Measurements from ENCODE around the gene SLAMF1.
"Not testable (repeated sequence)": the region's sequence is repeated elsewhere in the genome, so short reads cannot be mapped to it uniquely, and the experiment has no call there.

SLAMF1 gene

DNA sequence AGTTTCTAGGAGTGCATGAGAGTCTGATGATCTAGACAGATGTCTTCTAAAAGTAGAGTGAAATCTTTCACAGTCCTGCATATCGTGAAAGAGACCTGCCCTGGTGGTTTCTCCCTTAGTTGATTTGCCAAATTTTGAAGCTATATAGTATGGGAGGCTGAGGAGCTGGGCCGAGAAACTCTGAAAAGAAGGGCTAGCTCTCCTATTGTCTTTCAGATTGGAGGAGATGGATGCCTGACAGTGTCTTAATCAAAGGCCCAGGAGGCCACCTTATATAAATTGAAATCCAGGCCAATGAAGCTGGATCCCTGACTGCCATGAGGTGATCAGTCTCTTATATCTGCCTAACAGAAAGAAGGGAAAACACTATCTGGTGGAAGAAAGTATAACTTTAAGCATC lies 49.1 kb downstream of the SLAMF1 start:
- DNase-seq (ENCODE audit: low spot score): no peak

DNA sequence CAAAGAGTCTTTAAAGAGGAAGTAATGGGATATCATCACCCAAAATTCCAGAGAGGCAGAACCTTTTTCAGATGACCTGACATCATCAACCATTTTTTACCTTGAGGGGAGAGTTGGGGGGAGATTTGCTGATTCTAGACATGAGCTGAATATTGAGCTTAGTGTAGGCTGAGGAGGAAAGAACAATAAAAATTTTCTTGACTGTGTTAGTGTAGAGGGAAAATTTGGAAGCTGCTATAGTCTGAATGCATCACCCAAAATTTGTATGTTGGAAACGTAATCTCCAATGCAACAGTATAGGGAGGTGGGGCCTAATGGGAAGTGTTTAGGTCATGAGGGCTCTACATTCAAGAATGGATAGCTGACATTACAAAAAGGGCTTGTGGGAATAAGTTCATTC lies 49.8 kb downstream of the SLAMF1 start:
- DNase-seq (ENCODE audit: low spot score): no peak

DNA sequence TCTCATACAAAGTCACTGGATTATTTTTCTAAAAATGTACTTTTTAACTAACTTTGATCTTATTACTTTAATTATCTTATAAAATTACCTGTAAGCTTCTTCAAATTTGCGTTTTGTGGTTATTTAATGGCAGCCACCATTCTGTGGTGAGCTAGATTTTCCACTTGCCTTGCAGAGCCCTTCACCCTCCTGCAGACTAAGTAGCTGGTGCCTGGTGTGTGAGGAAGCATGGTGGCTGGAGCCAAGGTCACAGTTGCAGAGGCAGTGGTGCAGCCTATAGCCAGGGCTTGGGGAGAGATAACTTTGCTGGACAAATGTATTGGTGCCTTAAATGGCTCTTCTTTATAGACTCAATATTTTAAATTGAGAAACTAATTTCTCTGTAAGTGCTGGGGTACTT lies 56.4 kb downstream of the SLAMF1 start:
- DNase-seq (ENCODE audit: low spot score): no peak

DNA sequence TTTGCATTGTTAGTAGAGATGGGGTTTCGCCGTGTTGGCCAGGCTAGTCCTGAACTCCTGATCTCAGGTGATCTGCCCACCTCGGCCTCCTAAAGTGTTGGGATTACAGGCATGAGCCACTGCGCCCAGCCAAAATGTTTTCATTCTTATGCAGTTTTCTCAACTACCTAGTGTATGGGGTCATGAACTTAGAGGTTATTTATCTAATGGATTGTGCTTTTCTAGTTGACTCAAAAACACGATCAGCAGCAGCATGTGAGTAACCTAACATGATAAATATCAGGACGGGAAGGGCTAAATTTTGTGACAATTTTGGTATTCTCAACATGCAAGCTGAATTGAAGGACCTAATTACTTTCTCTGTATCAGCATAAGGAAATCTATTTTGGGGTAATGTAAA lies 58.4 kb downstream of the SLAMF1 start:
- no peak for DNase-seq (ENCODE audit: low spot score)

DNA sequence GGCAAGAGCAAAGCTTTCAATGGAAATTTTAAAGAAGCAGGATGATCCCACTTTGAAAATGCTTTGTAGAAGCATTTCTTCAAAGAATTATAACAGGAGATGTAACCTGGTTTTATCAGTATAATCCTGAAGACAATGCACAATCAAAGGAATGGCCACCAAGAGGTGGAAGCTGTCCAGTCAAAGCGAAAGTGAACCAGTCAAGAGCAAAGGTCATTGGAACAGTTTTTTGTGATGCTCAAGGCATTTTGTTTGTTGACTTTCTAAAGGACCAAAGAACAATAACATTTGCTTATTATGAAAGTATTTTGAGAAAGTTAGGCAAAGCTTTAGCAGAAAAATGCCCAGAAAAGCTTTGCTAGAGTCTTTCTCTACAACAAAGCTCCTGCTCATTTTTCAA lies 62.1 kb downstream of the SLAMF1 start:
- no peak for DNase-seq (ENCODE audit: low spot score)

DNA sequence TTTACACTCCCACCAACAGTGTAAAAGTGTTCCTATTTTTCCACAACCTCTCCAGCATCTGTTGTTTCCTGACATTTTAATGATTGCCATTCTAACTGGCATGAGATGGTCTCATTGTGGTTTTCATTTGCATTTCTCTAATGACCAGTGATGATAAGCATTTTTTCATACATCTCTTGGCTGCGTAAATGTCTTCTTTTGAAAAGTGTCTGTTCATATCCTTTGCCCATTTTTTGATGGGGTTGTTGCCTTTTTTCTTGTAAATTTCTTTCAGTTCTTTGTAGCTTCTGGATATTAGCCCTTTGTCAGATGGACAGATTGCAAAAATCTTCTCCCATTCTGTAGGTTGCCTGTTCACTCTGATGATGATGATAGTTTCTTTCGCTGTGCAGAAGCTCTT lies 63.9 kb downstream of the SLAMF1 start:
- DNase-seq (ENCODE audit: low spot score): not testable (repeated sequence)

DNA sequence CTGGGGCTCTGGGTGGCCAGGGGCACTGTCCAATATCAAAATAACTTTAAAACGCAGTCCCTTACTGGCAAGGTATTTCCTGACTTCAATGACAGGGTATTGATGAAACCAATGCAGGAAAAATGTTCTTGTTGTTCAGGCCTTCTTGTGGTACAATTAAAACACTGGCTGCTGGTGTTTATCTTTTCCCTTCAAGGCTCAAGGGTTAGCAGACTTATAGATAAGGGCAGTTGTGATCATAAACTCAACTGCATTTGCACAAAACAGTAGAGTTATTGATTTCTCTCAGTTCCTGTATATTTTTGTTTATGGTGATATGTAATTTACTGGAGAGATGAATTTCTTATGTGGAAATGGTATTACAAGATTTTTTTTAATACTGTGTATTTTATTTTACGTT lies 64.9 kb downstream of the SLAMF1 start:
- no peak for DNase-seq (ENCODE audit: low spot score)

DNA sequence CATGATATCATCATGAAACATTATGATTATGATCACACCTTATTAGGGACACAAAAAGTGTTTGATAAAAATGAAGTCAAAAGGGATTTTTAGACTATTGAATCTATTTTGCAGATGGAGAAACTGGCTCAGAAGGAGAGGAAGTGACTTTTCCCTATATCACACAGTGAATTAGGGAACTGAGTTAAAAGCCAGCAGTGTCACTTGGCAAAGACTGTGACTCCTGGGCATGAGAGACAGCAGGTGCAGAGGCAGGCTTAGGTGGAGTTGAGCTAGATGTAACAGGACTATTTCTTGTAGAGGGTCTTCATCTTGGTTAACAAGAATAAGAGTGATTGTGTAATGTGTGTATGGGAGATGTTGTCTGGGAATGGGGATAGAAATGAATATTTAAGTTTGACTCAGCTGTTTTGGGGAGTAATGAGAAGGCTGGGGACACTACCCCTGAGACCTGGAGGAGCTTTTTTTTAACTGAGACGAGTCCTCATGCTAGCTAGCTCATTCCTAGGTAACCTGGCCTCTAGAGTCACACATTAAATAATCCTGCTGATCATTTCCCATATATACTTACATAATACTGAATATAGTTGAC lies 66.5 kb downstream of the SLAMF1 start:
- no peak for DNase-seq (ENCODE audit: low spot score)

DNA sequence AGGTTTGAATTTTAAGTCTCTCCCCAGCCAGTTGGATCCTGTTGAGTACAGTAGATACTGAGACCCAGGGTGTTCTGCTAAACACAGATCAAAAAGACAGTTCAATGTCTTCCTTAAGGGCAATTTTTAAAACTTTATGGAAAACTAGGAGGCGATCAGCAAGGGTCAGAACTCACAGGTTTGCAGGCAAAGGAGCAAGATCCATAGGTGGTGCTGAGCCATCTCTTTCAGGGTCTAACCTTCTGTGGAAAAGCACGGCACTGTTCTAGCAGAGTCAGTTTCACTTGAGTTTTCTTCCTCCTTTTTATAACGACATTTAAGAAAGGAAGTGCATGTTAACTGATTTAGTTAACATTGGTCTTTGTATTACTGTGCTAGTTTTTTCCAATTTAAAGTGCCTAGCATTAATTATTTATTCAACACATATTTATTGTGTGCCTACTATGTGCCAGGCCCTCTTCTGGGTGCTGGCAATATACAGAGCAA lies 67.6 kb downstream of the SLAMF1 start, which contains the start of gene CD84:
TSS of gene CD84 (minus strand) at position 281 of the 486 bp plus-strand sequence. CDS start at position 222, 59 bp downstream.
- no peak for DNase-seq (ENCODE audit: low spot score)

DNA sequence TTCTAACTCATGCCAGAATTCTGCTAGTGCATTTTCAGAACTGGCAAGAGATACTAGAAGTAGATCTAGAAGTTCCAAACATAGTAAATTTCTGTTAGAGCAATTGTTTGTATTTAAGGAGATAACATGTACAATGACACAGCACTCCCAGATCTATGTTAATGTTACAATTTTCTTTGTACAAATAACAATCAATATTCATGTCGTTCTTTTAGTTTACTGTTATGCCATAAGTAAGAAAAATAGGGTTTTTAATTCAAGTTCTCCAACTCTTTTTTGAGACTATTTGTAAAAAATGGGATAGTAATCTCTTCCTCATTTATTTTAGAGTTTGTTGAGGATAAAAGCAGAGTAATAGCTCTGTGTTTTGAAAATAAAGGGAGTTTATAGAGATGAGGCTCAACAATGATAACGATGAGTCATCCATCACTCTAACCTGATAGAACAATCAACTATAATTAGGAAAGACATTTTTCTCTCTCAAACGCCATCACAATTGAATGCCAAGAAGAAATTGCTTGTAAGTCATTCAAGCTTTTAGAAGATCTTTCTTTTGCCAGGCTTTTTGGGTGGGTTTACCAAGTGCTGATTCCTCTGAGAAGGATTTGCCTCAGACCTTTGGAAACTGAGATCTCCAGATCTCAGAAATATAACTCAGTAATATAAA lies 68.2 kb downstream of the SLAMF1 start:
- DNase-seq (ENCODE audit: low spot score): no peak

DNA sequence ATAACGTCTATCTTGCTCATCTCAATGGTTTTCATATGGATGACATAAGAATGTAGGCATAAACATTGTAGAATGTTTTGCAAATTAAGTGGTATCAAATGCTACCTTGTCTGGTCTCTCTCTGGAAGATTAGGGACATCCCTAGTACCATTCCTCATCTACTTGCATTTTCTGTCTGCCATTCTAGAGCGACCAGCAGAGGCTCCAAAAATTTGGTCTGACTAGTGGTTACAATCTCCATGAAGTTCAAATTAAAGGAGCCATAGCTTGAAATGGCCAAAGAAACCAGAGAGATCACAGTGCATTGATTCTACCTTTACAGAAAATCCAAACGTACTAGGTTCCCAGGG lies 68.7 kb downstream of the SLAMF1 start:
- no peak for DNase-seq (ENCODE audit: low spot score)

DNA sequence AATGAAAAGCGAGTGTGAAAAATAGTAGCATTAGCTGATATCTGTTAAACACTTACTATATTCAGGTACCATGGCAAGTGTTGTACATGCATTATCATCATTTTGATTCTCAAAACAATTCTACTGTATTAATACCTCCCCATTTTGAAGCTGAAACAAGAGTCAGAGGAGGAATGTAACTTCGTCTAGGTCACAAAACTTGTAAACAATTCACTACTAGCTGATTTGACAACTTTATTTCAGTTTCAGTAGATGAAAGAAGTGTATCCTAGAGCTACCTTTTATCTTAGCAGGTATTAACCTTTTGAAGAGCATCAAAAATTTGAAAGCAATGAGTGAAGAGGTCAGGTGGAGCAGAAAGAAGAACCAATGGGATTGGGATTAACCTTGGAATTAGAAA lies 69.2 kb downstream of the SLAMF1 start:
- DNase-seq (ENCODE audit: low spot score): no peak

DNA sequence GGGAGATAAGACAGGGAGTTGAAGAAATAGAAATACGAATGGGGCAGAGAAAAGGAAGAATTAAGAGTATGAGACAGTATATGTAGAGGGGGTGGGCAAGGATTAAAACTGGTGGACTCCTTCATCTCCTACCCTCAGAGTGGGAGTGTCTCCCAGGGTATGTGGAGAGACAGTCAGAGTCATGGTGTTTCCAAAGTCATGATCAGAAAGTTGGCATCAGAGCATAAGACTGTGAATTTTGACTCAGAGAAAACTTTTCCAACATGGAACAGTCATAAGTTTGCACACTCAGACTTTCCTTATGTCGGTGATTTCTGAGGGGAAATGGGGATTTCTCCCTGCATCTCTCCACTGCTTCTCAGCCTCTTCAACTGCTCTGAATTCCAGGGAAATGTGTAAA lies 70.0 kb downstream of the SLAMF1 start:
- no peak for DNase-seq (ENCODE audit: low spot score)

DNA sequence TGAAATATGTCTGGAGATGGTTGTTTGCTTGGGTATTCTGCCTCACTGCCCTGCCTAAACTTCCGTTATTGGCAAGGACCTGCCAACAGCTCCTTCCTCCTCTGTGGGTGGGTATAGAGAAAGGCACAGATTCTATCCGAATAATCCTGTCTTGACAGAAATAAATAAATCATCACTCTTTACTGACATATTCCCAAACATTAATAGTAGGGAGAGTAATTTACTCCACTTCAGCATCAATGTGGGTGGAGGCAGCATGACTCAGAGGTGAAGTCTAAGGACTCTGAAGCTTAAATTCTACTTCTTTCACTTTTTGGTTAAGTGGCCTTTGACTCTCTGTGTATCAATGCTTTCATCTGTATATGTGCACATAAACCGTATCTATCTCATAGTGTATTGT lies 70.5 kb downstream of the SLAMF1 start:
- DNase-seq (ENCODE audit: low spot score): no peak

DNA sequence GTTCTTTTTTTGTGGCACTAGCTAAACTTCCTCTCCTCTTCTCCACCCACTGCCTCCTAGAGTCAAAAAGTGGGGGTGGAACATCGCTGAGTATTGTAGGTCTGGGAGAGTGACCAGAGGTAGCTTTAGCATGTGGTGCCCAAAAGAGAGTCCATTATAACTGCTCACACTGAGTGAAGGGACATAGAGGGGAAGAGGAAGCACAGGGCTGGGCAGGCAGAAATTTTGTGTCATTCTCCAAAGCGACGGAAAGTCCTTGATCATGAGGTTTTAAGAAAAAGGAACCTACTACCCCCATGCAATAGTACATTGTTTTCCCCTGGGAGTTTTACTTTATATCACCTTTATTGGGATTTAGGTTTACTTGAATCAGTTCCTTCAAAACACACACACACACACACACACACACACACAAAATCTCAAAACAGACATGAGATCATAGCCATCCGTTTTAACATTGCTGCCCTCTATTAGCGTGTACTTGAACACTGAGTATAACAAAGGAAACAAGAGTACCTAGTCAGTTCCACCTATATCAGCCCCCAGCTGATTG lies 71.7 kb downstream of the SLAMF1 start:
- DNase-seq (ENCODE audit: low spot score): no peak

DNA sequence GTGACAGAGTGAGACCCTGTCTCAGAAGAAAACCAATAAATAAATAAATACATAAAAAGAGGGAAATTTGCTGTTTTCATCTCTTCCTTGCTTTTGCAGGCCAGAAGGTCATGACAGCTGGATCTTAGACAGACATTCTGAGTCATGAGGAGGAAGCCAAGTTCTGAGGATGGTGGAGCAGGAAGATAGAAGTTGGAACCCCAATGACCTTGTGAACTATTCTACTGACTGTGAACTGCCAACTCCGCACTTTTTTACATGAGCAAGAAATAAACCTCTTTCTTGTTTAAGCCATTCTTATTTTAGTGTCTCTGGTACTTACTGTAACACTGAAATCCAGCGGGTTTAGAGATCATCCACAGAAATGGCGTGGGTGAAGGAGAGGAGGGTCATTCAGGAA lies 76.0 kb downstream of the SLAMF1 start:
- no peak for DNase-seq (ENCODE audit: low spot score)

DNA sequence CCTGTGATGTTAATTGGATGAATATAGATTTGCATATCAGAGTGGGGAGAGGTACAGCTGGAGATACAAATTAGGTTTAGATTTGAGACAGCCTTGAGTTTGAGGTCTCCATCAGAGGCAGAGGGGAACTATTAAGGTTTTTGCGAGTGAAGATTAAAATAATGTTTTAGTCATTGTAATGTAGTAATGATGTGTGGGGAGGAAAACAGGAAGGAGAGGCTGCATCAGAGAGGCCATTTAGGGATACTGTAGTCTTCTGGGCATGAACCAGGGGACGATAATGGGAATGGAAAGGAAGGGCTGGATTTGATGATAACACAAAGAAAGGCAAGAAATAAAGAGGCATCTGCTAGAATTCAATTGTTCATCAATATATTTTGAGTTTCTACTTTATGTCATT lies 77.0 kb downstream of the SLAMF1 start:
- no peak for DNase-seq (ENCODE audit: low spot score)

DNA sequence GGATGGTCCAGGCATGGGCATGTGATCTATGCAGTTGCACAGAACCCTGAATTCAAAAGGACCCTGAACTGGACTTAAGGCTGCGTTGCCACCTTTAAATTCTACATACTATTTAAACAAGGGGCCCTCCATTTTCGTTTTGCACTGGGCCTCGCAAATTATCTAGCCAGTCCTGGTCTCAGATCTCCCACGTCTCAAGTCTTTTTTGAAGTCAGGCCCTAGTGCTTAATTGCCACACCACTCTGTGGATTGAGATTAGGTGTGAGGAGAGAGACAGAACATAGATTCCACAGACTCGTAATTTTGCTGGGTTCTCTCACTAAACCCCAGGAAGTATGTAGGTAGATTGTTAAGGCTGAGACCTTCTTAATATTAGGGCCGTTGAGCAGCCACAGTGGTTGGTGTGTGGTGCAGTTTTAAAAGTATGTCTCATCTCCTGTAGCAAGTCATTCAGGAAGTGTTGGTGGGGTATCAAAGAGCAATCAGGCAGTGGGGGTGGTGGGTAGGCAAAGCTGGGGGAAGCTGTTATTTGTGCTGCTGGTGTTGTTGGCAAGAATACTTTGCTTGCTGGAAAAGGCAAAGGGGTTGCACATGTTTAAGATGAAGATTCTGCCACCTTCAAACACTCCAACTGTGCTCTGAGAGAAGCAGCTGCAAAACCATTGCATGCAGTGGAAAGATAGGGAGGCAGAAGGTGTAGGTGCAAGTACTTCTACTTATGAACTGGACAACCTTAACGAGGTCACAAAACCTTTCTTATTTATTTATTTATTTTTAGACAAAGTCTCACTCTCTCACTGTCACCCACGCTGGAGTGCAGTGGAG lies 78.8 kb downstream of the SLAMF1 start:
- no peak for DNase-seq (ENCODE audit: low spot score)

DNA sequence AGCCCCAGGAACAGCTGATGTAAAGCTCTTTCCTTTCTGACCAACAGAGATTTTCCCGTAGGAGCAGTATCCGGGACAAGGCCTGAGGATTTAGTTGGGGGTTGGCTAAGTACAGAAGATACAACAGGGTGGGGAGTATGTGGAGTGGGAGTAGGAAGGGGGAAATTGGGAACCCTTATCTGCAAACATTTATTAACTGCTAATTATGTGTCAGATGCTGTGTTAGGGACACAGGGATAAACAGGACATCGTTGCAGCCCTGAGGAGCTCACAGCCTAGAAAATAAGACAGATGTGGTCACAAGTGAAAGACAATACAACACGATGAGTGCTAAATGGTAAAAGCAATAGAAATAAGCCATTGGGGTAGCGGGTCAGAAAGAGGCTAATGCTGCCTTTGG lies 79.5 kb downstream of the SLAMF1 start:
- DNase-seq (ENCODE audit: low spot score): no peak

DNA sequence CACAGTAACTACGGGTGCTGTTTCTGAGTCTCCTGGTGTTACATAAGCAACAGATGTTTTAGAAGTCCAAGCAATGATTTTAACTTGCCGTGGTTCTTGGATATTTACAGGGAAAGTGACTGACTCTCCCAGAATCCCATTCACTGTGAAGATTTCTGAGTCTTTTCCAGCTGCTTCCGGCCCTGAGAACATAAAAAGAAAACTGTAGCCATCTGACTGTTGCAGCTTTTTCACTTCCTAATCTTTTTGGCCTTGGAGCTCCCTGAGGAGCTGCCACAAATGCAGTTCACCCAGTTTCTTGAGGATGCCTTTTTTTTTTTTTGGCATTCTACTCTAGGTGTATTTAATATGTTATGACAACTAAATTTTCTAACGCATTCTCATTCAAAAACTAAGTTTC lies 81.3 kb downstream of the SLAMF1 start:
- DNase-seq (ENCODE audit: low spot score): no peak

DNA sequence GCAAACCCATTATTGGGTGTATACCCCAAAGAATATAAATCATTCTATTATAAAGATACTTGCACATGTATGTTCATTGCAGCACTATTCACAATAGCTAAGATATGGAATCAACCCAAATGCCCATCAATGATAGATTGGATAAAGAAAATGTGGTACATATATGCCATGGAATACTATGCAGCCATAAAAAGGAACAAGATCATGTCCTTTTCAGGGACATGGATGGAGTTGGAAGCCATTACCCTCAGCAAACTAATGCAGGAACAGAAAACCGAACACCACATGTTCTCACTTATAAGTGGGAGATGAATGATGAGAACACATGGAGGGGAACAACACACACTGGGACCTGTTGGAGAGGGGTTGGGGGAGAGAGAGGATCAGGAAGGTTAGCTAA lies 83.6 kb downstream of the SLAMF1 start:
- DNase-seq (ENCODE audit: low spot score): not testable (repeated sequence)

DNA sequence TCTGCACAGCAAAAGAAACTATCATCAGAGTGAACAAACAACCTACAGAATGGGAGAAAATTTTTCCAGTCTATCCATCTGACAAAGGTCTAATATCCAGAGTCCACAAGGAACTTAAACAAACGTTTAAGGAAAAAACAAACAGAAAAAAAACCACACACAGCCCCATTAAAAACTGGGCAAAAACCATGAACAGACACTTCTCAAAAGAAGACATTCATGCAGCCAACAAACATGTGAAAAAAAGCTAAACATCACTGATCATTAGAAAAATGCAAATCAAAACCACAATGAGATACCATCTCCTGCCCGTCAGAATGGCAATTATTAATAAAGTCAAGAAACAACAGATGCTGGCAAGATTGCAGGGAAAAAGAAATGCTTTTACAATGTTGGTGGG lies 84.1 kb downstream of the SLAMF1 start:
- not testable (repeated sequence) for DNase-seq (ENCODE audit: low spot score)

DNA sequence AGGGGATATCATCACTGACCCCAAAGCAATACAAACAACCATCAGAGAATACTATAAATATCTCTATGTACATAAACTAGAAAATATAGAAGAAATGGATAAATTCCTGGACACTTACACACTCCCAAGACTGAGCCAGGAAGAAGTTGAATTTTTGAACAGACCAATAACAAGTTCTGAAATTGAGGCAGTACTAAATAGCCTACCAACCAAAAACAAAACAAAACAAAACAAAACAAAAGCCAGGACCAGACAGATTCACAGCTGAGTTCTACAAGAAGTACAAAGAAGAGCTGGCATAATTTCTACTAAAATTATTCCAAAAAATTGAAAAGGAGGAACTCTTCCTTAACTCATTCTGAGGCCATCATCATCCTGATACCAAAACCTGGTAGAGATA lies 86.0 kb downstream of the SLAMF1 start:
- no peak for DNase-seq (ENCODE audit: low spot score)

All from AG20443 (cell line).